HG02623 (cell line): ENCODE measurements around the gene ZNHIT6.
"Not testable (repeated sequence)": the region's sequence is repeated elsewhere in the genome, so short reads cannot be mapped to it uniquely, and the experiment has no call there.

ENCODE experiments used
- ATAC-seq: cut with Tn5 transposase; IDR thresholded peaks from one replicate; pipeline ENCODE4 v1.9.1; 2021; ENCODE audit warnings: moderate library complexity; ENCODE audit not compliant: unreplicated experiment

The ZNHIT6 gene, protein sequence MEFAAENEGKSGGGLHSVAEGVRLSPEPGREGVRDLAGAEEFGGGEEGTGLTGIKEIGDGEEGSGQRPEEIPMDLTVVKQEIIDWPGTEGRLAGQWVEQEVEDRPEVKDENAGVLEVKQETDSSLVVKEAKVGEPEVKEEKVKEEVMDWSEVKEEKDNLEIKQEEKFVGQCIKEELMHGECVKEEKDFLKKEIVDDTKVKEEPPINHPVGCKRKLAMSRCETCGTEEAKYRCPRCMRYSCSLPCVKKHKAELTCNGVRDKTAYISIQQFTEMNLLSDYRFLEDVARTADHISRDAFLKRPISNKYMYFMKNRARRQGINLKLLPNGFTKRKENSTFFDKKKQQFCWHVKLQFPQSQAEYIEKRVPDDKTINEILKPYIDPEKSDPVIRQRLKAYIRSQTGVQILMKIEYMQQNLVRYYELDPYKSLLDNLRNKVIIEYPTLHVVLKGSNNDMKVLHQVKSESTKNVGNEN

GRCh38 chr1:85707990-85708828 lies at the start of gene ZNHIT6:
Gene ZNHIT6, minus strand, starts transcription at chr1:85708433. Its CDS starts 149 bp downstream, at chr1:85708284.
- peak; percentile 85 for ATAC-seq

DNA sequence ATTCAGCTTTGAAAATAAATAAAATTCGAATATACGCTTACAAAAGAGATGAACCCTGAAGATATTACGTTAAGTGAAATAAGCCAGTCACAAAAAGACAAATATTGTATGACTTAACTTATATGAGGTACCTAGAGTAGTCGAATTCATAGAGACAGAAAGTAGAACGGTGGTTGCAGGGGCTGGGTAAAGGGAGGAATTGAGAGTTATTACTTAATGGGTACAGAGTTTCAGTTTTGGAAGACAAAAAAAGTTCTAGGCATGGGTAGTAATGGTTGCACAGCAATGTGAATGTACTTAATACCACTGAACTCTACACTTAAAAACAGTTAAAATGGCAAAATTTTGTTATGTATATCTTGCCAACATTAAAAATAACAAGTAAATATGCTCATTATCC lies 48.6 kb upstream of the ZNHIT6 start:
- ATAC-seq = no peak

DNA sequence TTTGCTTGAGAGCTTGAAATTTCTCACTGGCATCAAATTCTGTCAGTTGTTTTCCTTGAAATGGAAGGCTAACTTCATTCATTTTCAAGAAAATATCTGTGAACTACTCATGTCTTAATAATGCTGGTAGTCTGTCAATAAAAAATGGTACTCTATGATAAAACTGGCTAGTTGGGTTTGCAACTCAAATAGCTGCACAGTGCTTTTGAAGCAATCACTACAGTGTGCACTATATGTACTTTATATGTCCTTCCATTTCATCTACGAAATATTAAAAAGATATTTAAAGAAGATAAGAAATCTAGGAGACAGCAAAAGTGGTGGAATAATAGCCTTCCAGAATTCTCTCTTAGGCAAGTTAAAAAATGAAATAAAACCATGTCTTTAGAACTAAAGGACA lies 39.9 kb upstream of the ZNHIT6 start:
- no peak for ATAC-seq

- ATAC-seq = no peak
Measured at GRCh38 chr1:85746777-85747176, 38.5 kb upstream of the ZNHIT6 start.

DNA sequence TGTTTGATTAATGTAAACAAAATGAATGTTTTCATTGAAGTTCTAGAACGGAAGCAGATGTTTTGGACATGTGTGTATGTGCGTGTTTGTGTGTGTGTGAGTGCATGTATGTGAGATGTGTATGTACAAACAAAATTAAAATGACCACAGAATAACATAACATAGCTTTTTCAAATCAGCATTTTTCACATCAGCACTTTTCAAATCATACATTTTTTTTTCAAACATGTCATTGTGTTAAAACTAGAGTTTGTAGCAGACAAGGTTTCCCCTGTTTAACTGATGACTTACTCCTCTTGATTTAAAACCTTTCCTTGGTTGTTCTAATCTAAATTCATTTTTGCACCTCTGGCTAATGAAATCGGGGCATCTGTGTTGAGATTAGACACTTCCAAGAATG lies 35.6 kb upstream of the ZNHIT6 start:
- ATAC-seq = no peak

- ATAC-seq = no peak
Measured at GRCh38 chr1:85734931-85735330, 26.7 kb upstream of the ZNHIT6 start.

- ATAC-seq = no peak
Measured at GRCh38 chr1:85718678-85719340, 10.6 kb upstream of the ZNHIT6 start.

DNA sequence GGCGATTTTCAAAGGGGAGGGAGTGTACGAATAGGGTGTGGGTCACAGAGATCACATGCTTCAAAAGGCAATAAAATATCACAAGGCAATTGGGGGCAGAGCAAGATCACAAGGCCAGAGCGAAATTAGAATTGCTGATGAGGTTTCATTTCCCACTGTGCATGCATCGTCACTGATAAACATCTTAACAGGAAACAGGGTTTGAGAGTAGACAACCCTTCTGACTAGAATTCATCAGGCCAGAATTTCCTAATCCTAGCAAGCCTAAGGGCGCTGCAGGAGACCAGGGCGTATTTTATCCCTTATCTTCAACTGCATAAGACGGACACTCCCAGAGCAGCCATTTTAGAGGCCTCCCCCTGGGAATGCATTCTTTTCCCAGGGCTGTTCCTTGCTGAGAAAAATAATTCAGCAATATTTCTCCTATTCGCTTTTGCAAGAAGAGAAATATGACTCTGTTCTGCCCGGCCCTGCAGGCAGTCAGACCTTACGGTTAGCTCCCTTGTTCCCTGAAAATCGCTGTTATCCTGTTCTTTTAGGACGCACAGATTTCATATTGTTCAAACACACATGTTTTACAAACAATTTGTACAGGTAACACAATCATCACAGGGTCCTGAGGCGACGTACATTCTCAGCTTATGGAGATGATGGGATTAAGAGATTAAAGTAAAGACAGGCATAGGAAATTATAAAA lies 6.3 kb upstream of the ZNHIT6 start:
- ATAC-seq = not testable (repeated sequence)

DNA sequence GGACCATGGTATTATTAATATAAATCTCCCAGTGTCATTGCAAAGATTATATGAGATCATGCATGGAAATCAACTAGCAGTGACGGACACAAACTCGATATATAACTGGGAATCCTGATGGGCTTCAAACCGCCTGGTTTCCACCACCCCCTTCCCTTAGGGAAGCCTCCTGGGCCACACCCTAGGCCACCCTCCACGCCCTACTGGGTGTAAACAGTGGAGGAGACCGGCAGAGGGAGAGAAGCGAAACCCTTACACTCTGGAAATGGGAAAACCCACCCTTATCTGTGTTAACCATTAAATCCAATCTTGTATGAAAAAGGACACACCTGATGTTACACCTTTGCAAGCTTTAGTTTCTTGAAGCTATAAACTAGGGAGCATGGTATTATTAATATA lies 595 bp upstream of the ZNHIT6 start:
- no peak for ATAC-seq

GRCh38 chr1:85707267-85707989 lies 805 bp downstream of the ZNHIT6 start:
- peak; percentile 24 for ATAC-seq

DNA sequence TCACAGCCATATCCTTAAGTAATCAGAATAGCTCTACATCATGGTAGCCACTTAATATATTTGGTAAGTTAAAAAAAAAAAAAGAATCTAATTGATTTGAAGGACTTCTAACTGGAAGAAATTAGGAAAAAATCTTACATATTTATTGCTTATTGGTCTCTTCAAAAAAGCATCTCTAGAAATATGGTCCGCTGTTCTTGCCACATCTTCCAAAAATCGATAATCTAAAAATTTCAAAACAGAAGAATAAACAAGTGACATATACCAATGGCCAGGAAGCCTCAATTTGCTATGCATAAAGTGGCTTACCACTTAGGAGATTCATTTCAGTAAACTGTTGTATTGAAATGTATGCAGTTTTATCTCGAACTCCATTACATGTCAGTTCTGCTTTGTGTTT lies 2.3 kb downstream of the ZNHIT6 start:
- ATAC-seq = no peak

DNA sequence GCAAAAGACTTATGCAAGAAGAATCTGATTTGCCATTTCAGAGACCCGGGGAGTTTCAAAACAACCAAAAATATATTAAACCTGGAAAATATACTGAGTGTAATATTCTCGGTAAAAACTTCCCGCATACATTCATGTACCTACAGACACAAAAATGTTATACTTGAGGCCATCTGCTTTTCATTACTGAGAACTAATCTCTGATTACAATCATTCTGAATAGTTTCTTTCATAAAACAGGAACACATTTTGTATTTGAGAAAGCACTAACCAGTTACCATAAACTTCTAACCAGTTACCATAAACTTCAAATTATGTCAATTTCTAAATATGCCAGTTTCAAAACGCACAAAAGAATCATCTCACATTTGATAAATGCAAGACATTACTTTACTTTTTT lies 7.8 kb downstream of the ZNHIT6 start:
- ATAC-seq = no peak

DNA sequence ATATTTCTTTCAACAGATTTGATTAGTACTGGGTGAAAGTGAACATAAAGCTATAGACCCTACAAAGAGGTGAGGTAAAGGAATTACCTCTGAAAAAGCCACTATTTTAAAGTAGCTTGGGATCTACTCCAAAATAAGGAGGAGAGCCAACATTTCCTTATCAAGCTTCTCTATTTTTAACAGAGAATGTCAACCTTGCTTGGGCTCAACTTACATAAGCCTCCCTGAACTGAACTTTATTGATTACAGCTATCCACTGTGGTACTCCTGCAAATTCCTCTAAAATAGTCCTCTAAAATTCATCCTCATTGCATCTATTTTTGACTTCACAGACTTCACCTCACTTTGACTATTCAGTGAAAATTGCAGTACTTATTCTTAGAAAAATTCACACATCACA lies 10.3 kb downstream of the ZNHIT6 start:
- ATAC-seq = no peak

- no peak for ATAC-seq
Measured at GRCh38 chr1:85692730-85693314, 15.4 kb downstream of the ZNHIT6 start.

DNA sequence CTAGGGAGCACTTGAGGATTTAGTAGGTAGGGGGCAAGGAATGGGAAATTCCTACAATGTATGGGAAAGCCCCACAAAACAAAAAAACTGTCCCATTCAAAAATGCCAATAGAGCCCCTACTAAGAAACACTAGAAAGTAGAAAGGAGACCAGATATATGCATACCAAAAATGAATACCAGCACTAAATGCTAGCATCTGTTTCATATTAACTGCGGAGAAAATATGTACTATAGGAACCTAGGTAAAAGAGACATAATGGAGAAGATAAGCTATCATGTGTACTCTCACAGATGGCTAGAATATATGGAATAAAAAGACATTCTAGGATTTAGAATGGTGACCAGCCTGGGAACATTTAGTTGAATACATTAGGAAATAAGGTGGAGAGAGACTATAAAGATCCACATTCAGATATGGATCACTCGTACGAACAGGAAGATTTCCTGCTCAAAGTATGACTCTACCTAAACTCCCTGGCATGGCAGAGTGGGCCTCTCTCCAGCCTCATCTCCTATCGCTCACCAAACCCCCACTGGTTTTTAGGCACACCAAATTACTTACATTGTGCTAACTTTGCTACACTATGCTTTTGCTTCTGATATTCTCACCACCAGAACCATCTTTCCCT lies 18.3 kb downstream of the ZNHIT6 start:
- ATAC-seq = no peak

GRCh38 chr1:85683292-85684025 lies 24.8 kb downstream of the ZNHIT6 start:
- ATAC-seq = no peak

GRCh38 chr1:85681087-85681486 lies 27.1 kb downstream of the ZNHIT6 start:
- ATAC-seq = no peak

DNA sequence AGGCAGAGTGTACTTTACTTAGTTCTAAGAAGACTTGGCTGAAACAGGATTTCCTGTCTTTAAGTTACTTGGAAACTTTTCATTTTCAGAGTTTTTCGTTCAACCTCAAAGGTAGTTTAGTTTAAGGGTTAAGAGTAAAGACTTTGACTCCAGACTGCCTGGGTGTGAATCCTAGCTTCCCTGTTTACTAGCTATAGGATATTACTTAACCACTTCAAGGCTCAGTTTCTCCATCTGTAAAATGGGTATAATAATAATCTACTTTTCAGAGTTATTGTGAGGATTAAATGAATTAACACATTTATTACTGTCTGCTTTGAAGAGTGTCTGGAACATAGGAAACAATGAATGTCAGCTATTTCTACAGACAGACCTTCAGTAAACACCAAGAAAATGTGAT lies 30.0 kb downstream of the ZNHIT6 start:
- no peak for ATAC-seq

DNA sequence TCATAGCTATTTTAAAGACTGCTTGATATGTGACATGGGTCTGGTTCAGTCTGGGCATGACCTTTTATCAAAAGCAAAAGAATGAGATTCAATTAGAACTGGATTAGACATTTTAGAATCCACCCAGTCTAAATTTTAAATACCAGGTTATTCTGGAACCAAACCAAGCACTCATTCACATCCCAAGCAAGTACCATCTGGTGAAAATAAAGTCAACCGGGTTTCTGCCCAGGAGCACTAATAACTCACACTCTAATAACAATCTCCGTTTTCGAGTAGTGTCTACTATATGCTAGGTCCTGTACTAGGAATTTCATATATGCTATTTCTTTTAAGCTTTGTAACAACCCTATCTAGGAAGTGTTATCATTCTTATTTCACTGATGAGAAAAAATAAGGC lies 30.6 kb downstream of the ZNHIT6 start:
- no peak for ATAC-seq
